Mesenchymal stem cell (in vitro differentiated cells and primary cell): ENCODE results near the gene NXPH3.

Experiments
- DNase-seq: peaks from one replicate; pipeline ENCODE4 v3.0.0-alpha.2; 2013
- H2AFZ ChIP-seq: one replicate; pipeline ENCODE4 v1.6.1; 2013; ENCODE audit warnings: low read depth, mild to moderate bottlenecking, control low read depth, inconsistent platforms, low read length, moderate library complexity
- H2AK5ac ChIP-seq: 2 replicates; pipeline ENCODE4 v1.6.1; 2013; ENCODE audit warnings: low read length, moderate library complexity, mild to moderate bottlenecking, inconsistent platforms; ENCODE audit not compliant: severe bottlenecking
- H2BK120ac ChIP-seq: one replicate; pipeline ENCODE4 v1.6.1; 2013; ENCODE audit warnings: low read depth, mild to moderate bottlenecking, inconsistent platforms, low read length, moderate library complexity
- H2BK12ac ChIP-seq, 2 experiments: one replicate each; pipeline ENCODE4 v1.6.1; 2013; ENCODE audit warnings: inconsistent platforms in 2 of 2, low read length in 2 of 2, mild to moderate bottlenecking in 2 of 2, moderate library complexity in 2 of 2, control low read depth in 1 of 2
- H2BK15ac ChIP-seq: one replicate; pipeline ENCODE4 v1.6.1; 2013; ENCODE audit warnings: mild to moderate bottlenecking, low read depth, inconsistent platforms; ENCODE audit not compliant: poor library complexity, severe bottlenecking
- H2BK5ac ChIP-seq: 2 replicates; pipeline ENCODE4 v1.6.1; 2013; ENCODE audit warnings: low read depth, mild to moderate bottlenecking, low read length, control low read depth, inconsistent platforms; ENCODE audit not compliant: poor library complexity, severe bottlenecking
- H3K14ac ChIP-seq, 2 experiments: one replicate each; pipeline ENCODE4 v1.6.1; 2013; ENCODE audit warnings: inconsistent platforms in 2 of 2, low read length in 2 of 2, control low read depth in 1 of 2, mild to moderate bottlenecking in 1 of 2, moderate library complexity in 1 of 2
- H3K18ac ChIP-seq, 2 experiments: one replicate each; pipeline ENCODE4 v1.6.1; 2013; ENCODE audit warnings: inconsistent platforms in 2 of 2, low read length in 2 of 2, control low read depth in 1 of 2, low read depth in 1 of 2, mild to moderate bottlenecking in 1 of 2
- H3K23ac ChIP-seq, 2 experiments: one replicate each; pipeline ENCODE4 v1.6.1; 2013; ENCODE audit warnings: inconsistent platforms in 2 of 2, low read length in 2 of 2, mild to moderate bottlenecking in 2 of 2, moderate library complexity in 2 of 2, control low read depth in 1 of 2
- H3K27ac ChIP-seq: 2 replicates; pipeline ENCODE4 v1.5.1; 2013; ENCODE audit warnings: mild to moderate bottlenecking, moderate library complexity, low read length, control low read depth, inconsistent platforms; ENCODE audit not compliant: poor library complexity, severe bottlenecking
- H3K27me3 ChIP-seq, 2 experiments: 2 replicates each; pipeline versions ENCODE4 v1.6.1 to v1.7.0; 2013; ENCODE audit warnings: low read length in 2 of 2, mild to moderate bottlenecking in 2 of 2, moderate library complexity in 2 of 2, control low read depth in 1 of 2, inconsistent platforms in 1 of 2; ENCODE audit not compliant: control insufficient read depth in 1 of 2, insufficient read depth in 1 of 2
- H3K36me3 ChIP-seq, 2 experiments: 2 replicates each; pipeline versions ENCODE4 v1.6.1 to v1.7.0; 2013; ENCODE audit warnings: low read length in 2 of 2, control low read depth in 1 of 2, inconsistent platforms in 1 of 2, low read depth in 1 of 2, mild to moderate bottlenecking in 1 of 2; ENCODE audit not compliant: insufficient read depth in 2 of 2, control insufficient read depth in 1 of 2
- H3K4ac ChIP-seq, 2 experiments: one replicate each; pipeline ENCODE4 v1.6.1; 2013; ENCODE audit warnings: inconsistent platforms in 2 of 2, low read length in 2 of 2, mild to moderate bottlenecking in 2 of 2, moderate library complexity in 2 of 2, control low read depth in 1 of 2, low read depth in 1 of 2
- H3K4me1 ChIP-seq: 2 replicates; pipeline ENCODE4 v1.6.1; 2013; ENCODE audit warnings: low read depth, low read length, control low read depth; ENCODE audit not compliant: control insufficient read depth, insufficient read depth
- H3K4me2 ChIP-seq: 2 replicates; pipeline ENCODE4 v1.6.1; 2013; ENCODE audit warnings: low read length, mild to moderate bottlenecking, inconsistent platforms; ENCODE audit not compliant: poor library complexity, severe bottlenecking
- H3K4me3 ChIP-seq, 2 experiments: 2 replicates each; pipeline versions ENCODE4 v1.5.1 to v1.7.0; 2013; ENCODE audit warnings: low read length in 2 of 2, mild to moderate bottlenecking in 2 of 2, control low read depth in 1 of 2, low read depth in 1 of 2; ENCODE audit not compliant: insufficient read depth in 1 of 2
- H3K79me1 ChIP-seq: replicated peaks from 2 replicates; pipeline ENCODE4 v1.6.1; 2013; ENCODE audit warnings: mild to moderate bottlenecking, control low read depth, low read length, inconsistent platforms; ENCODE audit not compliant: poor library complexity, severe bottlenecking
- H3K9ac ChIP-seq: 2 replicates; pipeline ENCODE4 v1.7.0; 2013; ENCODE audit warnings: mild to moderate bottlenecking, low read length, moderate library complexity
- H3K9me3 ChIP-seq: 2 replicates; pipeline ENCODE4 v1.7.0; 2013; ENCODE audit warnings: mild to moderate bottlenecking, low read length; ENCODE audit not compliant: control insufficient read depth
- H4K8ac ChIP-seq: one replicate; pipeline ENCODE4 v1.6.1; 2013; ENCODE audit warnings: inconsistent platforms, mild to moderate bottlenecking, low read length, moderate library complexity
- H4K91ac ChIP-seq: one replicate; pipeline ENCODE4 v1.6.1; 2013; ENCODE audit warnings: mild to moderate bottlenecking, low read length, inconsistent platforms
- WGBS: methylation state at CpG from one replicate; pipeline ENCODE4 v1.1.7; 2013; ENCODE audit warnings: mixed read lengths; 5-methylcytosine and 5-hydroxymethylcytosine counted together

The NXPH3 gene

DNA sequence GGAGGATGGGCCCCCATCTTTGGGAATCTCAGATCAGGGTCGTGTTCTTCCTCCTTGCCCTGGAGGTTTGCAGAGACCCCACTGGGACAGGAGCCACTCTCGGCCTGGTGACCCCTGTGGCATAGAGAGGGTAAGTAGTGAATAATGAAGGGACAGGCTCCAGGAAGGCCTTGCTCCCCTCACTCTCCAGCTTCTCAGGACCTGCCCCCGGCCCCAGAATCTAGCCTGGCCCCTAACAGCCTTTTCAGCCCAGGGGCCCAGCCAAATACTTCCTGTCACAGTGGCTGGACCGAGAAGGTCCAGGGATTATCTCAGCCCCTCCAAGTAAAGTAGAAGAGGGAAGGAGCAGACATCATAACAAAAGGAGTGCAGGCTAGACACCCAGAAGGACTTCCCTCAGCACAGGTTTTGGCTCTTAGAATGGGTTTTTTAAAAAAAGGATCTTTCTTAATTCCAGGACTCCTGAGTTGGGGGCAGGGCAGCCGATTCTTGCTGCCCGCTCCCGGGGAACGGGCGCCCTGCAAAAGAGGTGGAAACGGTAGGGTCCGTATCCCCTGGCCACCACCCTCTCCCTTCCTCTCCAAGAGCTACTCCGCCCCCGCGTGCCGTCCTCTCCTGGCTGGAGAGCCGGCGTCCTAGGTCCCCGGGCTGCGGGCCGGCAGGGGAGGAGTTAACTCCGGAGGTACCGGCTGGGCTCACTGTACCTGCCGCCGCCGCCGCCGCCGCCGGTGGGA lies 559 bp upstream of the NXPH3 start:
- no peak for DNase-seq
- Histone ChIP-seq H3K4me3 (peak overlapping the region; percentile 40 to 49), H2BK120ac (no peak overlapping the region), H3K9me3 (no peaks in the 10 kb centered on the region), H4K8ac (no peak overlapping the region), H3K4me1 (peaks cover 23% of the 10 kb centered on the region), H3K9ac (no peak overlapping the region), H2AFZ (no peak overlapping the region), H3K36me3 (no peaks in the 10 kb centered on the region), H2AK5ac (no peak overlapping the region), H3K14ac (no peak overlapping the region), H3K4me2 (peak overlapping the region; percentile 73), H3K23ac (no peak overlapping the region), H3K4ac (no peak overlapping the region), H3K27ac (no peak overlapping the region), H3K18ac (no peak overlapping the region), H2BK5ac (no peak overlapping the region), H2BK12ac (no peak overlapping the region), H3K27me3 (peaks cover 50 to 69% of the 10 kb centered on the region in 2 experiments), H2BK15ac (no peak overlapping the region), H4K91ac (no peak overlapping the region), H3K79me1 (no peaks in the 10 kb centered on the region)
- 8% methylated on average over 23 of the region's 29 CpGs for WGBS

DNA sequence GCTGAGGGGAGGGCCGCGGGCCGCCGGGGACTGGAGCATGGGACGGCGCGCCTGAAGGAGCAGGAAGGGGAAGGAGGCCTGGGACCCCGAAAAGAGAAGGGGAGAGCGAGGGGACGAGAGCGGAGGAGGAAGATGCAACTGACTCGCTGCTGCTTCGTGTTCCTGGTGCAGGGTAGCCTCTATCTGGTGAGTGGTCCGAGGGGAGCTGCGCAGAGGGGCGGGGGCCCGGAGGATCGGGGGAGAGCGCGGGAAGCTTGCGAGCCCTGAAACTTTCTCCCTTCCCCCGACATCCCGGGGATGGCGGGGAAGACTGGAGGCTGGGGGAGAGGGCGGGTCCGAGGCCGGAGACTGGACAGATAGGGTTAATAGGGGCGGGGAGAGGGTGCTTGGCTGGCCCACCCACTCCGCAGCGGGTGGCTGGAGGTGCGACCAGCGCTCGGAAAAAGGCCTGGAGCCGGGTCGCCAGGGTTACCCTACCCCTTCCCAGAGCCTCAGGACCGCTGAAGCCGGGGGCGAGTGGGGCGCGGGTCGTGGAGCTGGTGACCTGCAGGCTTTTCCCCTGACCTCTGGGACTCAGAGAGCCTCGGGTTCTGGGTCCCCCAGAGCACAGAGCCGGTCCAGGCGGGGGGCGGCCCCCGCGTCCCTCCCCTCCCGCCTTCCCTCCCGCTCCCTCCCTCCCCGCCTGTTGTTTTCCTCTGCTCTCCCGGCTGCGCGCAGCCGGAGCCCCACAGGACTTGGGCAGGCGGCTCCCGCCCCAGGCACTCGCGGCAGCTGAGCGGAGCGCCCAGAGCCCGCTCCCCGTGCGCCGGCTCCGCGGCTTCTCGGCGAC lies 631 bp downstream of the NXPH3 start:
- no peak overlapping the region for H3K18ac ChIP-seq
- H3K79me1 ChIP-seq, result no peaks in the 10 kb centered on the region
- peak overlapping the region; percentile 73 for H3K4me2 ChIP-seq
- H4K91ac ChIP-seq, result no peak overlapping the region
- no peak overlapping the region for H2BK12ac ChIP-seq
- peak overlapping the region; percentile 34 for H2BK15ac ChIP-seq
- H2AK5ac ChIP-seq, result no peak overlapping the region
- no peak overlapping the region for H3K14ac ChIP-seq
- H3K27ac ChIP-seq, result no peak overlapping the region
- DNase-seq, result peak; percentile 40
- no peak overlapping the region for H4K8ac ChIP-seq
- peak overlapping the region; percentile 36 for H2AFZ ChIP-seq
- H3K4me3 ChIP-seq, result peak overlapping the region; percentile 40 to 90
- H3K23ac ChIP-seq, result no peak overlapping the region
- no peak overlapping the region for H2BK120ac ChIP-seq
- H3K9me3 ChIP-seq, result no peaks in the 10 kb centered on the region
- H3K36me3 ChIP-seq, result no peaks in the 10 kb centered on the region
- peak overlapping the region; percentile 83 for H3K9ac ChIP-seq
- H3K4ac ChIP-seq, result no peak overlapping the region
- peaks cover 18% of the 10 kb centered on the region for H3K4me1 ChIP-seq
- under 1% methylated on average over 54 of the region's 68 CpGs for WGBS
- peaks cover 38 to 57% of the 10 kb centered on the region in 2 experiments for H3K27me3 ChIP-seq
- no peak overlapping the region for H2BK5ac ChIP-seq

DNA sequence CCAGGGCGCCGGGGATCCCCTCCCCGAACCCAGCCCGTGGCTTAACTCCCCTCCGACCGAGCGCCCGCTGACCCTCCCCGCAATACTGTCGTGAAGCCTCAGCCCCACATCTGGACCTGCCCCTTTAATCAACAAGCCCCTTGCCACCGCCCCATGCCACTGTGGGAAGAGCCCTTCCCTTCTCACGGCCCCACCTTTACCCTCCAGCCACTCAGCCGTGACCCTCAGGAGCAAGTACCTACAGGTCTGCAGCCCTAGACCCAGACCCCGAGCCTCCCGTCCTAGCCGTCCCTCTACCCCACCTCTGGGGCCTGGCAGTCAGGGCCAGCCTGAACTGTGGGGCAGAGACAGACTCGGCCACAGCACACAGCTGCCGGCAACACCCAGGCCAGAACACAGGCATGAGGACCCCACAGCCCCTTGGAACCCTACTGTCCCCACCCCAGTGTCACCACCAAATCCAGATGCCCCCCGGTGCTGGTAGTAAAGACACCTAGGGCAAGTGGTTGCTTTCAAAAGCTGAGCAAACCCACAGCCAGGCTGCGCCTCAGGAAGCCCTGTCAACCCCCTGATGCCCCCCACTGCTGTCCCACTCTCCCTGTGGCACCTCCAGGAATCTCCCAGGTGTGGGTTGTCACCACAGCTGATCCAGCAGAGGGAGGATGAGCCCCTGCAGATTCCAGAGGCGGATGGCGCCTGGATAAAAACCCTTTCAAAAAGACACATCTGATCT lies 1.4 kb downstream of the NXPH3 start:
- peaks cover 21% of the 10 kb centered on the region for H3K4me1 ChIP-seq
- peaks cover 30 to 50% of the 10 kb centered on the region in 2 experiments for H3K27me3 ChIP-seq
- DNase-seq, result no peak

DNA sequence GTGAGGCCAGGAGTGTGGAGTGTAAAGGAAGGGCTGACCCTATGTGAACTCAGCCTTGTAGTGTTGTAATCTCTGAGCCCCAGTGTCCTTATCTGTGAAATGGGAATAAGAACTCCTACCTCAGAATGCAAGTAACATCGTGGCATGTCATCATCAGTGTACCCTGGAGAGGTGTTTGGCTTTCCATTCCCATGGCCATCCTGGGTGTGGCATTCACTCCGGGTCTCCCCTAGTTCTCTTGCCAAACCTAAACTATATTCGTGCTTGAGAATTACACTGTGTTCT lies 1.9 kb downstream of the NXPH3 start:
- no peak overlapping the region for H4K8ac ChIP-seq
- peak overlapping the region; percentile 83 for H3K9ac ChIP-seq
- no peak overlapping the region for H2BK5ac ChIP-seq
- no peaks in the 10 kb centered on the region for H3K9me3 ChIP-seq
- 84% methylated on average over 3 of the region's 3 CpGs for WGBS
- no peak overlapping the region for H4K91ac ChIP-seq
- H2BK120ac ChIP-seq, result no peak overlapping the region
- H3K4ac ChIP-seq, result no peak overlapping the region
- no peak overlapping the region for H2AK5ac ChIP-seq
- peaks cover 24% of the 10 kb centered on the region for H3K4me1 ChIP-seq
- no peak for DNase-seq
- no peaks in the 10 kb centered on the region for H3K36me3 ChIP-seq
- no peak overlapping the region for H2BK15ac ChIP-seq
- no peak overlapping the region for H3K14ac ChIP-seq
- H2BK12ac ChIP-seq, result no peak overlapping the region
- H3K27me3 ChIP-seq, result peaks cover 25 to 45% of the 10 kb centered on the region in 2 experiments
- no peak overlapping the region for H3K23ac ChIP-seq
- H3K4me2 ChIP-seq, result no peak overlapping the region
- H3K79me1 ChIP-seq, result no peaks in the 10 kb centered on the region
- H3K4me3 ChIP-seq, result peak overlapping the region in 1 of 2 experiments; percentile 90
- no peak overlapping the region for H3K27ac ChIP-seq
- no peak overlapping the region for H2AFZ ChIP-seq
- H3K18ac ChIP-seq, result no peak overlapping the region

More for the DNA sequence above, 1.4 kb downstream of the NXPH3 start:
- H2AK5ac ChIP-seq, result no peak overlapping the region
- peak overlapping the region in 1 of 2 experiments; percentile 59 for H3K4ac ChIP-seq
- H3K9me3 ChIP-seq, result no peaks in the 10 kb centered on the region
- H3K14ac ChIP-seq, result peak overlapping the region in 1 of 2 experiments; percentile 76
- H2BK120ac ChIP-seq, result no peak overlapping the region
- H2BK12ac ChIP-seq, result peak overlapping the region; percentile 55 to 73
- peak overlapping the region; percentile 34 for H2BK15ac ChIP-seq
- H3K36me3 ChIP-seq, result no peaks in the 10 kb centered on the region
- peak overlapping the region; percentile 40 to 90 for H3K4me3 ChIP-seq
- no peak overlapping the region for H2BK5ac ChIP-seq
- H3K27ac ChIP-seq, result no peak overlapping the region
- no peaks in the 10 kb centered on the region for H3K79me1 ChIP-seq
- 15% methylated on average over 22 of the region's 22 CpGs for WGBS
- no peak overlapping the region for H4K91ac ChIP-seq
- H3K18ac ChIP-seq, result peak overlapping the region in 1 of 2 experiments; percentile 18
- peak overlapping the region; percentile 83 for H3K9ac ChIP-seq
- peak overlapping the region in 1 of 2 experiments; percentile 78 for H3K23ac ChIP-seq
- peak overlapping the region; percentile 31 for H4K8ac ChIP-seq
- peak overlapping the region; percentile 73 for H3K4me2 ChIP-seq
- H2AFZ ChIP-seq, result no peak overlapping the region
